ENCODE data around the gene PRKD1.

The PRKD1 gene

DNA sequence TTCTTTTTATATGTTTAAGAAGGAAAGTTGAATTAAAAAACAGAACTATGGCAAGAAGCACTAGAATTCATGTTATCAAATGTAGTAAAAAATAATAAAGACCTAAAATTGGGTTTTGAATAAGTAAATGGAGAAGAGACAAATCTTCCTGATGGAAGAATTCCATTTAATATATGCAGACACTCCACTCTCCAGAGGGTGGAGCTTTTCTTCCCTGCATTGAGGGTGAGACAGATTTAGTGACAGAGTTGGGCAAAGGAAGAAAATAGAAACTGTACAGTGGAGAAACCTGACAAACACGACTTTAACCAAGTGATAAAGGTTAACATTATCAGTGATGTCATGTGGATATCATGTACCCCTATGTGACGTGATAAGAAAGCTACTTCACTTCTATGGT is 217.6 kb downstream of the PRKD1 start:
- Histone ChIP-seq H3K9me3 (ENCODE audit: insufficient read depth, low read depth, low read length) (0 out of 2 replicates have a peak, but pooled peaks cover 7% of the 10 kb centered on the region), H2AFZ (ENCODE audit: low read length) (no peak overlapping the region), H3K4me1 (ENCODE audit: insufficient read depth, low read length, poor library complexity, severe bottlenecking) (no peaks in the 10 kb centered on the region), H3K9me2 (replicated peaks; ENCODE audit: low read depth, low read length) (no peaks in the 10 kb centered on the region), H3K27me3 (ENCODE audit: insufficient read depth, low read length, poor library complexity, severe bottlenecking) (no peaks in the 10 kb centered on the region), H3K79me2 (ENCODE audit: insufficient read depth, low read length) (no peaks in the 10 kb centered on the region), H3K9ac (ENCODE audit: low read depth, low read length, poor library complexity, severe bottlenecking) (no peak overlapping the region), H3K36me3 (ENCODE audit: insufficient read depth, low read length) (no peaks in the 10 kb centered on the region), H4K20me1 (ENCODE audit: insufficient read depth, low read length, poor library complexity, severe bottlenecking) (no peaks in the 10 kb centered on the region), H3K4me3 (ENCODE audit: low read length, poor library complexity, severe bottlenecking) (no peak overlapping the region), H3F3A (ENCODE audit: low read depth) (no peaks in the 10 kb centered on the region), H3K4me2 (ENCODE audit: low read depth, low read length, poor library complexity, severe bottlenecking) (no peak overlapping the region)
- TF ChIP-seq EZH2phosphoT487 (IDR thresholded peaks at IDR 0.05; ENCODE audit: borderline replicate concordance) (no peak), CTCF (conservative IDR thresholded peaks at IDR 0.05; ENCODE audit: low read length) (no peak)

GRCh38 chr14:29709490-29709889 is 218.2 kb downstream of the PRKD1 start:
- Histone ChIP-seq H3K4me2 (ENCODE audit: low read depth, low read length, poor library complexity, severe bottlenecking) (no peak overlapping the region), H3K27me3 (ENCODE audit: insufficient read depth, low read length, poor library complexity, severe bottlenecking) (no peaks in the 10 kb centered on the region), H3K4me1 (ENCODE audit: insufficient read depth, low read length, poor library complexity, severe bottlenecking) (no peaks in the 10 kb centered on the region), H3F3A (ENCODE audit: low read depth) (no peaks in the 10 kb centered on the region), H3K79me2 (ENCODE audit: insufficient read depth, low read length) (no peaks in the 10 kb centered on the region), H2AFZ (ENCODE audit: low read length) (no peak overlapping the region), H3K36me3 (ENCODE audit: insufficient read depth, low read length) (no peaks in the 10 kb centered on the region), H3K9ac (ENCODE audit: low read depth, low read length, poor library complexity, severe bottlenecking) (no peak overlapping the region), H3K9me3 (ENCODE audit: insufficient read depth, low read depth, low read length) (0 out of 2 replicates have a peak, but pooled peaks cover 7% of the 10 kb centered on the region), H3K9me2 (replicated peaks; ENCODE audit: low read depth, low read length) (no peaks in the 10 kb centered on the region), H4K20me1 (ENCODE audit: insufficient read depth, low read length, poor library complexity, severe bottlenecking) (no peaks in the 10 kb centered on the region), H3K4me3 (ENCODE audit: low read length, poor library complexity, severe bottlenecking) (no peak overlapping the region)
- no peak for TF ChIP-seq EZH2phosphoT487 (IDR thresholded peaks at IDR 0.05; ENCODE audit: borderline replicate concordance)
- TF ChIP-seq CTCF (conservative IDR thresholded peaks at IDR 0.05; ENCODE audit: low read length): no peak

DNA sequence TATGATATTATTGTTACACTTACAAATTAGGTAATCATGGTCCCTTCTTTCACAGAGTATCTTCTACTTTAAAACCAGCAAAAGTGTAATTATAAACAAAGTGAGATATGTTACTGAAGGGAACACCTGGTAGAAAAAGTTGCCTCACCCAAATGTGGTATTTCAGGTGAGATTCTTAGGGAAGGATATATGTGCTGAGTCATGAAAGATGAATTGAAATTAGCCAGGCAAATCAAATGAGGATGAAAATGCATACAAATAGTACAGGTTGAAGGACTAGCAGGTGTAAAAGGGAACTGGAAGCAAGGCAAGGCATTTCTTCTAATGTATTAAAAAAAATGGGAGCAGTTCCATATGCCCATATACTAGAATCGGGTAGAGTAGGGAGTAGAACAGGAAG is 220.9 kb downstream of the PRKD1 start:
- Histone ChIP-seq H3K36me3 (ENCODE audit: insufficient read depth, low read length) (no peaks in the 10 kb centered on the region), H3F3A (ENCODE audit: low read depth) (no peaks in the 10 kb centered on the region), H3K4me3 (ENCODE audit: low read length, poor library complexity, severe bottlenecking) (no peak overlapping the region), H3K9me2 (replicated peaks; ENCODE audit: low read depth, low read length) (no peaks in the 10 kb centered on the region), H3K9ac (ENCODE audit: low read depth, low read length, poor library complexity, severe bottlenecking) (no peak overlapping the region), H3K9me3 (ENCODE audit: insufficient read depth, low read depth, low read length) (0 out of 2 replicates have a peak, but pooled peaks cover 7% of the 10 kb centered on the region), H4K20me1 (ENCODE audit: insufficient read depth, low read length, poor library complexity, severe bottlenecking) (no peaks in the 10 kb centered on the region), H3K4me2 (ENCODE audit: low read depth, low read length, poor library complexity, severe bottlenecking) (no peak overlapping the region), H3K27me3 (ENCODE audit: insufficient read depth, low read length, poor library complexity, severe bottlenecking) (no peaks in the 10 kb centered on the region), H3K79me2 (ENCODE audit: insufficient read depth, low read length) (no peaks in the 10 kb centered on the region), H3K4me1 (ENCODE audit: insufficient read depth, low read length, poor library complexity, severe bottlenecking) (no peaks in the 10 kb centered on the region), H2AFZ (ENCODE audit: low read length) (no peak overlapping the region)
- no peak for TF ChIP-seq CTCF (conservative IDR thresholded peaks at IDR 0.05; ENCODE audit: low read length)
- TF ChIP-seq EZH2phosphoT487 (IDR thresholded peaks at IDR 0.05; ENCODE audit: borderline replicate concordance): no peak
